ENCODE measurements around the gene RFPL1.

DNA sequence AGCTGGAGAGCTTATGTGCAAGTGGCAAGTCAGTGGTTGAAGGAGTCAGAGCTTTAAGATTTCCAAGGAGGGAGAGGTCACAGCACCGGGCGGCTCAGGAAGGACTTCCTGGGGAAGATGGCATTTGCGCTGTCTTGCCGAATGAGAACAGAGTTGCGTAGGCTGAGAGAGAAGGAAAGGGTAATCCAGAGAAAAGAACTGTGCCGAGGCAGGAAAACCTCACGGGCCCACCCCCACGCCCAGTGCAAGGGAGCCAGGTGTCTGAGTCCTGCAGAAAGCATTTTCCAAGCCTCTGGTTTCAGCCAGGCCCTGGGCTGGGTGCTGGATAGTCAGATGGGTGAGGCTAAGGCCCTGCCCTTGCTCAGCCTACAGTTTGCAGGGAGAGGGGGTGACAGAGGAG is 46.8 kb upstream of the RFPL1 start:
- no peak for TF ChIP-seq CTCF (IDR thresholded peaks at IDR 0.05)
- no peak for TF ChIP-seq POLR2A (IDR thresholded peaks at IDR 0.05)

Data from thyroid gland (tissue), 4 donors.